HG03457 (cell line): ENCODE results near the gene PIEZO1.

Experiments used
- ATAC-seq: cut with Tn5 transposase; IDR thresholded peaks from one replicate; pipeline ENCODE4 v1.9.1; 2021; ENCODE audit warnings: moderate number of reproducible peaks; ENCODE audit not compliant: unreplicated experiment

PIEZO1 gene

DNA sequence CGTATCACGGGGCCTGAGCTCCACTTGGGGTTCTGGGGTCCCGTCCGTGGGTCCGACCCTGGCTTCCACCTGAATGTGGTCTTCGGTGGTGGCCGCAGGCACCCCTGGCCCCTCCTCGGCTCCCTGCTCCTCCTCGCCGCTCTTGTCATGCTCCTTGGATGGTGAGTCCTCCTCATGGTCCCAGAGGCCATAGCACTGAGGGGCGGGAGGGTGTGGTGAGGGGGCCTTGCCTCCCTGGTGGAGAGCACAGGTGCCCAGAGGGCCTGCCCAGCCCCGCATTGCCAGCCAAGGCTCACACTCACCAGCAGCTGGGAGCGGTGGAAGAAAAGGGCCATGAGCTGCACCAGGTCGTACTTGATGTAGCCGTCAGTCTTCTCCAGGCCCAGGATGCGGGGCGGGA lies 63.8 kb downstream of the PIEZO1 start:
- ATAC-seq, result no peak

- no peak for ATAC-seq
Observed at GRCh38 chr16:88720396-88720970, 64.5 kb downstream of the PIEZO1 start.

GRCh38 chr16:88719933-88720296 lies 65.1 kb downstream of the PIEZO1 start:
- no peak for ATAC-seq

- no peak for ATAC-seq
Observed at GRCh38 chr16:88719267-88719932, 65.6 kb downstream of the PIEZO1 start.

- ATAC-seq, result no peak
Observed at GRCh38 chr16:88718178-88718577, 66.8 kb downstream of the PIEZO1 start.

DNA sequence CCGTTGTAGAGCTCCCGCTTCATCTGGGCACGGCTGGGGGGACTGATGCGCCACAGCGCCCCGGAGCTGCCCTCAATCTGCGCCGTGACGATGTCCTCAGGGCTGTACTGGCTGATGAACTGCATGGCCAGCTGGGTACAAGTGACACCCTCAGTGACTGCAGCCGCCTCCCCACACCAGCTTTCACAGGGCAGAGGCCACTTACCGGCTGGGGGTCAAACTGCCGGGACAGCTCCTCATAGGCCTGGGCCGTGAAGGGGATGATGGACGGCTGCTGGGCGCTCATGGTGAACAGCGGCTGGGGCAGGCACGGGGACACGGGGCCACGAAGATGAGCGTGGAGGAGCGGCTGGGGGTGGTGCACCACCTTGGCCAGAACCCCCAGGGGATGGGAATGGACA lies 68.4 kb downstream of the PIEZO1 start:
- ATAC-seq, result no peak

- ATAC-seq, result no peak
Observed at GRCh38 chr16:88716201-88716600, 68.8 kb downstream of the PIEZO1 start.

- no peak for ATAC-seq
Observed at GRCh38 chr16:88715312-88716190, 69.5 kb downstream of the PIEZO1 start.

DNA sequence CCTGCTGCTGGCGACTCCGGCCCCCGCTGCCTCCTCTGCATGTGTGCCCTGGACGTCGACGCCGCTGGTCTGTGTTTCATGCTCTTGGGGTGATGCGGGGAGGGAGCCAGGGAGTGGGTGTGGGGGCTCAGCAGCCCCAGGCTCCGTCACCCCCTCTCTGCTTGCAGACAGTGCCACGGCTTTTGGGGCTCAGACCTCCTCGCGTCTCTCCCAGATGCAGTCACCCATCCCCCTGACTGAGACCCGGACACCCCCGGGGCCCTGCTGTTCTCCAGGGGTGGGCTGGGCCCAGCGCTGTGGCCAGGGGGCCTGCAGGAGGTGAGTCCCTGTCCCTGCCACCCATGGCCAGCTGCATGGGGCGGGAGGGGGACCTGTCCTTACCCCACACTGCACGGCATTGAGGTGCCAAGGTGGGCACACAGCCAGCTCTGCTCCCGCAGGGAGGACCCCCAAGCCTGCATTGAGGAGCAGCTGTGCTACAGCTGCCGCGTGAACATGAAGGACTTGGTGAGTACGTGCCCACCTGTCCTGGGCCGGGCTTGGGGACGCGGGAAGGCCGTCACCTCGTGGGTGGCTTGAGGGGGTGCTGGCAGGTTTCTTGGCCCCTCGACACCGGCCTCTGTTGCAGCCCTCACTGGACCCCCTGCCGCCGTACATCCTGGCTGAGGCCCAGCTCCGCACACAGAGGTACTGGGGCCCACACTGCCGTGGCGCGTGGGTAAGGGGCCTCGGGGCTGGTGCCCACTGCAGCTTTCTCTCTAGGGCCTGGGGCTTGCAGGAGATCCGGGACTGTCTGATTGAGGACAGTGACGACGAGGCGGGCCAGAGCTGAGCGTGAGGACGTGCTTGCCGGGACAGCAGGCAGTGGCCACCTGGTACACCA lies 70.4 kb downstream of the PIEZO1 start:
- no peak for ATAC-seq

DNA sequence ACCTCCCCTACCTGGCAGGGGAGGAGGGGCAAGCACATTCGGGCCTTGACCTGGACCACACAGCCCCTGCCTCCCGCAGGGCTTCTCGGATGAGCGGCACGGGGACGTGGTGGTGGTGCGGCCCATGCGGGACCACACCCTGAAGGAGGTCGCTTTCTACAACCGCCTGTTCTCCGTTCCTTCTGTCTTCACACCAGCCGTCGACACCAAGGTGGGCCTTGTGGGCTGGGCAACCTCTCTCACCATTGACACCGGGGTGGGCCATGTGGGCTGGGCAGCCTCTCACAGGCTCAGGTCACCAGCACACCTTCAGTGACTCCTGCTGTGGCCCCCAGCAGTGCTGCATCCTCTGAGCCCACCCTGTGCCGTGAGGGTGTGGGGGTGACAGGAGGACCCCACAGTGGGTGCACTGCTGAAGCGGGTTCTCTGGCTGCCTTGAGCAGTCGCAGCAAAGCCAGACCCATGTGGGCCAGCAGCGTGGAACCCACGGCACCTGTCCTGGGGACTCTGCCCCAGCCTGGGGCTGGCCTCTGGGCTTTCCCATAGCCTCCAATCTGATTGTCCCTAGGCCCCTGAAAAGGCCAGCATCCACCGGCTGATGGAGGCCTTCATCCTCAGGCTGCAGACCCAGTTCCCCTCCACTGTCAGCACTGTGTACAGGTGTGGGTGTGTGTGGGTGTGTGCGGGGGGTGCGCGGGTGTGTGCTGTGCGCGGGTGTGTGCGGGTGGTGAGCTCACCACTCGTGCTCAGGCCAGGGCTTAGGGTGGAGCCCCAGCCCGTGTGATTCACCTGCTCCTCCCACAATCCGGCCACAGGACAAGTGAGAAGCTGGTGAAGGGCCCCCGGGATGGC lies 71.2 kb downstream of the PIEZO1 start:
- ATAC-seq, result no peak

DNA sequence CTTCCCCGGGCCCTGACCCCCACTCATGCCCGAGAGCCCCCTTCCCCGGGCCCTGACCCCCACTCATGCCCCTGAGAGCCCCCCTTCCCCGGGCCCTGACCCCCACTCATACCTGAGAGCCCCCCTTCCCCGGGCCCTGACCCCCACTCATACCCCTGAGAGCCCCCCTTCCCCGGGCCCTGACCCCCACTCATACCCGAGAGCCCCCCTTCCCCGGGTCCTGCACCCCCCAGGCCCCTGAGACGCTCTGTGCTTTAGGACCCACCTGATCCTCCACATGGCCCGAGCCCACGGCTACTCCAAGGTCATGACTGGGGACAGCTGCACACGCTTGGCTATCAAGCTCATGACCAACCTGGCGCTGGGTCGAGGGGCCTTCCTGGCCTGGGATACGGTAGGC lies 72.0 kb downstream of the PIEZO1 start:
- no peak for ATAC-seq

DNA sequence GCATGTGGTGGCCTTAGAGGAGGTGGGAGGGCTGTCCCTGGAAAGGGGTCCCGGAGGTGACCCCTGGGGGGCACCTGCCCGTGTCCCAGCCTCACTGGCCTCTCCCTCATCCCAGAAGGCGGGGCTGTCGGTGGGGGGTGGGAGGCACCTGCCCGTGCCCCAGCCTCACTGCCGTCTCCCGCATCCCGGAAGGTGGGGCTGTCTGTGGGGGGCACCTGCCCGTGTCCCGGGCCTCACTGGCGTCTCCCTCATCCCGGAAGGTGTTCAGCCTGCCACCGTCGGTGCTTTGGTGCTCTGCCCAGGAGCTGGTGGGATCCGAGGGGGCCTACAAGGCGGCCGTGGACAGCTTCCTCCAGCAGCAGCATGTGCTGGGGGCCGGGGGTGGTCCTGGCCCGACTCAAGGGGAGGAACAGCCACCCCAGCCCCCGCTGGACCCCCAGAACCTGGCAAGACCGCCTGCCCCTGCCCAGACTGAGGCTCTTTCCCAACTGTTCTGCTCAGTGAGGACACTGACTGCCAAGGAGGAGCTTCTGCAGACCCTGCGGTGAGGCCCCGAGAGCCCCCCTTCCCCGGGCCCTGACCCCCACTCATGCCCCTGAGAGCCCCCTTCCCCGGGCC lies 72.5 kb downstream of the PIEZO1 start:
- ATAC-seq, result no peak

GRCh38 chr16:88711750-88712340 lies 73.2 kb downstream of the PIEZO1 start:
- ATAC-seq, result no peak

DNA sequence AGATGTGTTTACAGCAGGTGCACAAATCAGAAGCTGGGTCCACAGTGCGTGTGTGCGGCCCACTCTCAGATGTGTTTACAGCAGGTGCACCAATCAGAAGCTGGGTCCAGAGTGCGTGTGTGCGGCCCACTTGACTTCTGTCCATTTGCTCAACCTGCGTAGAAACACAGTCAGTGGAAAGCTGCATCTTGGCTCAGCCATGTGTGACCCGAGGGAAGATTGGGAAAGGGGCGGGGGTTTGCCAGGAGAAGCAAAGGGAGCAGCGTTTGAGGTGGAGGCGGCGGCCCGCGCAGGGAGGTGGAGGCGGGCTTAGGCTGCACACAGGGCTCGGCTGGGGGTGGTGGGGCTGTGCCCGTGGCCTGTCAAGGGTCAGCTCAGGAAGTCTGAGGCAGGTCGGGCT lies 74.5 kb downstream of the PIEZO1 start:
- ATAC-seq, result no peak

DNA sequence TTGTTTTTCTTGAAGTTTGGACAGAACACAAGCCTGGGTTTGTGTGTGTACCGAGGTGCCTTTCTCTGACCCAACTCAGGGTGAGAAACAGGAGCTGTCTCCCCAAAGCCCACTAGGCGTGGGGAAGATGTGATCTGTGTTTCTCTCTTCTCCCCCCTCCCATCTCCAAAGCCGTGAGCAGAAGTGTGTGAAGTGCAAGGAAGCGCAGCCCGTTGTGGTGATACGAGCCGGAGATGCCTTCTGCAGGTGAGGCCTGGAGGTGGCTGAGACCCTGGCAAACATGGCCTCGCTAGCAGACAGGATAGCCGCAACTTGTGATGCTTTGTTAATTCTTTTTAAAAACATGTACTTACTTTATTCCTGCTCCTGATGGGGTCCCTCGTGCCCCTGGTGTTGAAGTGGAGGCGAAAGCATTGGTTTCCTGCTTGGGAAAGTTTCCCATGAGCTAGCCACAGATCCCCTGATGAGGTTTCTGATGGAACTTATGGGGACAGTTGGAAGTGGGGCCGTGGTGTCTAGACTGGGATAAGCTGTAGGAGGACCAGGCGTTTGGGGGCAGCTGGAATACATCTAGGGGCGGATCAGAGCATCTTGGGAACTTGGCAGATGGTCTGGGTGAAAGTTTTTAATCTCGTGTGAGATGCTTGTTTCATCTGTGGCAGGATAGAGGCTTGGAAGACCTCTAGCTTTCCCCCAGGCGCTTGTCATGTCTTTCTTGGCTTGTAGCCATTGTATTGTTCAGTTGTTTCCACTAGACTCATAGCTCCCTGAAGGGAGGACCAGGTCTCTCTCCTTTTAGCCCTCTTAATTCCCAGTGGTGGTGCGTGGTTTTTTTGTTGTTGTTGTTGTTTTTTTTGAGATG lies 77.8 kb downstream of the PIEZO1 start:
- ATAC-seq, result no peak

DNA sequence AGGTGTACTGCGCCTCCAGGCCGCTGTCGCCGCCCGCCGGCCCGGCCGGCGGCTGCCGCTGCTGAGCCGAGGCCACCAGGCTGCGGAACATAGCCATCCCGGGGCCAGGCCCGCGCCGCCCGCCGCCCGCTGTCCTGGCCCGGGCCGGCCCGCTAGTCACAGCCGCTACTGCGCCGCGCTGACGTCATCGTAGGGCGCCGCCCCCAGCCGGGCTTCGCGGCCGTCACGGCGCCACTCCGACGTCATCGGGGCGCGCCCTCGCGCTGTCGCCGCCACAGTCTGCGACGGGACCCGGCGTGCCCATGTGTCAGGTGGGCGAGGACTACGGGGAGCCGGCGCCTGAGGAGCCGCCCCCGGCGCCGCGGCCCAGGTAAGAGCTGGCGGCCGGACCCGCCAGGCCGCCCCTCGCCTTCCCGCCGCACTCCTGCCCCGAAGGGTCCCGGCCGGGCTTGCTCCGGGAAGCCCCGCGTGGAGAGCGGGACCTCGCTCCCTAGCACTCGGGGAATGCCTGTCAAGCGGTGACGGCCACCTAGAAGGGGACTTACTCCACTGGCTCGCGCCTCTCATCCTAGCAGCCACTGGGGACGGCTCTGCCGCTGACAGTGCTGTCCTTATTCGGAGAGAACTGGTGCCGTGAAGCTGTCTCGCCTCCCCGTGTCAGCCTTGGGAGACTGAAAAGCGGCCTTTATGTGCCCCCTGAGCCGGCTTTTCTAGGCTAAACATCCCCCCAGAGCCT lies 78.6 kb downstream of the PIEZO1 start, which contains the start of the genes CTU2 and RNF166:
CTU2 (plus strand) TSS at position 275 of the 736 bp plus-strand sequence; CDS start at position 303, 28 bp downstream.
RNF166 (minus strand) TSS at position 180 of the 736 bp plus-strand sequence; CDS start at position 97, 83 bp downstream.
- peak; percentile 48 for ATAC-seq

DNA sequence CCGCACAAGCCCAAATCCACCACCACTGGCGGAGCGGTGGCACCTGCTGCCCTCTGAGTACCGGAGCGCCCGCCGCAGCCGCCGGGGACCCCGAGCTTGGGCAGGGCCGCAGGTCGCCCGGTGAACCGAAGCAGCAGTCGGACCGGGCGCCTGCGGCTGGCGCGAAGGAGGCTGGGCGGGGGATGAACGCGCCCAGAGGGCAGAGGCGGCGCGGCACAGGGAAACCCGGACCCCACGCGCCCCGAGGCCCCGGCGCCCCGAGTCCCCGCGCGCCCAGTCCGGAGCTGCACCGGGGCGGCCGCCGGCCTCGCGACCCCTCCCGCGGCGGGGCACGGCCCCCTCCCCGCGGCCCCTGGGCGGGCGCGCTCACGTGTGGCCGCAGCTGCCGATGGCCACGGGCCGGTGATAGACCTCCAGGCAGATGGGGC lies 79.2 kb downstream of the PIEZO1 start:
- ATAC-seq, result peak; percentile 10
